ENCODE measurements around the gene IQCE. TPM values are rescaled to one million over a fixed set of nuclear protein-coding genes. Genes with fewer than 3 reads are reported as not detected.

The IQCE gene
- total RNA-seq, 1 experiment from 2014 or later = 23.1 TPM

DNA sequence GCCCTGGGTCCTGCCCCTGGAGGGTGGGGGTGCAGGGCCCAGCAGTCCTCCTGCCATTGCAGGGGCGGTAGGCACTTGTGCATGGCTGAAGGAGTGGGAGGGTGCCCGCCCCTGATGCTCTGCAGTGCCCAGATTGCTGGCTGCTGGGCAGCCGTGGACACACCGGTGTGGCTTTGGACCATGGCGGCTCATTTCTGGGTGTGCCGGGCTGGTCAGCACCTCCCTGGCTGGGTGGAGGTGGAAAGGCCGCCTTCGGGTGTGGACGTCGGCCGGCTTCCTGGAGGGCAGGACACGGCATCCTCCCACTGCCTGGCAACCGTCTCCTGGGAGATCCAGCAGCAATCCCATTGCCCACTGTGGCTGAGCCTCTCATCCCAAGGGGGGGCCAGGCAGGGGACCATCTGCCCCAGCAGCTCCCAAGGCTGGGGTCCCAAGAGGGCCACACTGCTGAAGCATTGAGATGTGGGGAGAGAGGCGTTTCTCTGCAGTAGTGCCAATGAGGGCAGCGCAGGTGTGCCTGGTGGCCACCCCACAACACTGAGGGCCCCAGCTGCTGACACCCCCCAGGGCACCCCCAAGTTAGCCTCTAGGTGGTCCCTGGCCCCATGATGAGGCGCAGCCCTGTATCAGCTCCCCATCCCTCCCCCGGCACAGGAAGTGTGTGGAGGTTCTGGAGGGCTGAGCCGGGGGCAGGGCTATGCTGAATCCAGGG lies 85.9 kb downstream of the IQCE start:
- no peak for DNase-seq (ENCODE audit: low spot score)

DNA sequence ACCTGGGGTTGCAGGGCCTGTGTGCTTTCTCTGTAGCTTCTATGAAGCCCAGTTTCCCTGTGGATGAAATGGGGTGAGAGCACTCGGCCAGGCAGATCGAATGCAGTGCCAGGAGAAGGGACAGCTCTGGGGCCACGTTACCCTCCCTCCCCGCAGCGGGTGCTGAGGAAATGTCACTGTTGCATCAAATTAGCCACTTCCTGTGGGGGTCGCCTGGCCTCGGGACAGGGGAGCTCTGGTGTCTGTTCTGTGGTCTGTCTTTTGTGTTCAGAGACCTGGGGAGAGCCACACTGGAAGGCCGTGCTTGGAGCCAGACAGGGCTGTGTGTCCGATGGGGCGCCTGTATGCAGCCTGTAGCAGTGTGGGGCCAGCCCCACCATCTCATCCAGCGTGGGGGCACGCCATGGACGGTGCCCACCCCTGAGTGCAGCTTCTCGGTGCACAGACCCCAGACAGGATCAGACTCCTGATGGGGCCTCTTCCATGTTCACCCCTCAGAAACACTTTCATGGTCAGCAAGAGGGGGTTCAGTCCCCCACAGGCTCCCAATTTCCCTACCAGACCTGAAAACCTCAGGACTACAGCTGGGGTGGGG lies 86.6 kb downstream of the IQCE start:
- DNase-seq (ENCODE audit: low spot score) = no peak

DNA sequence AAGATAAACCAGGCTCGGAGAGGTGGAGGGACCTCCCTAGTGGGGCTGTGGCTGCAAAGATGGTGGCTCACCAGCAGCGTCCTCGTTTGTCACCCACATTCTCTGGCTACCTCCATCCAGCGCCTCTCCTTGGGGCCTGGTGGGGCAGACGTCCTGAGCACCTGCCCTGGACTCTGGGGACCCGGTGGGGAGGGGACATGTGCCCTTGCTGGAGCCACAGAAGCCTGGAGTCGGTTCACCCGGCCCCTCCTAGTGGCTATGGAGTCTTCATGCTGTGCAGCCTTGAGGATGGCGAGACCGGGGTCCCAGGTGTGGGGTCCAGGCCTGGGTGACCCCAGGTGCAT lies 87.5 kb downstream of the IQCE start:
- DNase-seq (ENCODE audit: low spot score) = no peak

DNA sequence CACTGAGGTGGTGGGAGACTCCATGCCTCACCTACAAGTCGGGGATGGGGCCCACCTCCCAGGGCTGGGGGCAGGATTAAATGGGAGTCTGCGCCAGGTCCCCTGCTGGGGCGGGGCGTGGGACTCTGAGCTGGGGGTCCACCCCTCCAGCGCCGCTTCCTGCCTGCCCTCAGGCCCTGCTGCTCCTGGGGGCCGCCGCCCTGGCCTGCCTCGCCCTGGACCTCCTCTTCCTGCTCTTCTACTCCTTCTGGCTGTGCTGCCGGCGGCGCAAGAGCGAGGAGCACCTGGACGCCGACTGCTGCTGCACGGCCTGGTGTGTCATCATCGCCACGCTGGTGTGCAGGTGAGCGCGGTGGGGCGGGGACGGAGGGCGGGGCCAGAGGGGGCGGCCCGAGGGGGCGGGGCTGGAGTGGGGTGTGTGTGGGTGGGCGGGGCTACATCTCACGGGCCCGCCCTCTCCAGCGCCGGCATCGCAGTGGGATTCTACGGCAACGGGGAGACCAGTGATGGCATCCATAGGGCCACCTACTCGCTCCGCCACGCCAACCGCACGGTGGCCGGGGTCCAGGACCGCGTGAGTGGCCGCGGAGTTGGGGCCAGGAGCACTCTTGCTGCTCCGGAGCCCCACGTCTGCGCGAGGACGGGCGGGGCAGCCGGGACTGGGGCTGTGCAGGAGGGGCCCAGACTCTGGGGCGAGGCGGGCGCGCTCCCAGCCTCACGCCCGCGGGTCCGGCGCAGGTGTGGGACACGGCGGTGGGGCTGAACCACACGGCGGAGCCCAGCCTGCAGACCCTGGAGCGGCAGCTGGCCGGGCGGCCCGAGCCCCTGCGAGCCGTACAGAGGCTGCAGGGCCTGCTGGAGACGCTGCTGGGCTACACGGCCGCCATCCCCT lies 88.1 kb downstream of the IQCE start:
- DNase-seq (ENCODE audit: low spot score) = no peak

DNA sequence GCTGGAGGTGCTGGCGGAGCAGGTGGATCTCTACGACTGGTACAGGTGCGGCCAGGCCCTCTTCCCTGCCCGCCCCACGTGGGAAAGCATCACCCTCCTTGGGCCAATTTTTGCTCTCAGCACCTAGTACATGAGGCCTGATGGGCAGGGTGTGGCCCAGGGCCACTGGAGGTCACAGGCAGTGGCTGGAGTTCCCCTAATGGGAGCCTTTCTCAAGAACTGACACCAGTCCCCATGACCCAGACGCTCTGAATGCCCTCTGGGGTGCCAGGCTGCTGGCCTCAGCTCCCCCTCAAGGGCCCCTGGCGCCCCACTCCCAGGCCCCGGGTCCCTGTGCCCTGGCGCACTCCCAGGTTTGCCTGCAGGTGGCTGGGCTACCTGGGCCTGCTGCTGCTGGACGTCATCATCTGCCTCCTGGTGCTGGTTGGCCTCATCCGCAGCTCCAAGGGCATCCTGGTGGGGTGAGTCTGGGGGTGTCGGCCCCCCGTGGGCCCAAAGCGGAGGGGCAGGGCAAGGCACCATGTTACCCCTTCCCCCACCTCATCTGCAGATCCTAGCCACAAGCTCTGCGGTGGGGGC lies 88.9 kb downstream of the IQCE start:
- no peak for DNase-seq (ENCODE audit: low spot score)

DNA sequence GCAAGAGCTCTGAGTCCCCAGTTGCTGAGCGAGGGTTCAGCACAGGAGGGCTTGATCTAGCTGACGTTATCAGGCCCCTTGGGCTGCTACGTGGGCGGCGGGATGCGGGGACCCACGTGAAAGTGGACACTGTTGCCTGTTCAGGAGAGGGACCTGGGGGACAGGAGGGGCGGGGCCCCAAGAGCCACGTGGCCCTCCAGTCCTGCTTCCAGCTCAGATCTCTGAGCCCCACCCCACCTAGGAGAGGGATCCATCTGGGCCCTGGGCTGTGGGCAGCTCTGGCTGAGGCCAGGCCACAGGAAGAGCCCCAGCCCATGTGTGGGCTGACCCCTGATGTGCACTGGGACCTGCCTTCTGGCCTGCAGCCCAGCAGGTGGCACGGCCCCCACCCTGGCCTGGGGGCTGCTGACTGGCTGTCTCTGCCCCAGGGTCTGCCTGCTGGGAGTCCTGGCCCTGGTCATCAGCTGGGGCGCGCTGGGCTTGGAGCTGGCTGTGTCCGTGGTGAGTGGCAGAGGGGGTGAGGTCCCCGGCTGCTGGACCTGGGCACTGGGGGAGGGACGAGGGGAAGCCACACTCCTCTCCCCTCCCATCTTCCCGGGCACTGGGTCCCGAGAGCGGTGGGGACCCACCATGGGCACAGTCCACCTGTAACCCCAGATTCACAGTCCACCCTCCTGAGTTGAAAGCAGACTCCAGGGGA lies 90.5 kb downstream of the IQCE start:
- DNase-seq (ENCODE audit: low spot score) = no peak

DNA sequence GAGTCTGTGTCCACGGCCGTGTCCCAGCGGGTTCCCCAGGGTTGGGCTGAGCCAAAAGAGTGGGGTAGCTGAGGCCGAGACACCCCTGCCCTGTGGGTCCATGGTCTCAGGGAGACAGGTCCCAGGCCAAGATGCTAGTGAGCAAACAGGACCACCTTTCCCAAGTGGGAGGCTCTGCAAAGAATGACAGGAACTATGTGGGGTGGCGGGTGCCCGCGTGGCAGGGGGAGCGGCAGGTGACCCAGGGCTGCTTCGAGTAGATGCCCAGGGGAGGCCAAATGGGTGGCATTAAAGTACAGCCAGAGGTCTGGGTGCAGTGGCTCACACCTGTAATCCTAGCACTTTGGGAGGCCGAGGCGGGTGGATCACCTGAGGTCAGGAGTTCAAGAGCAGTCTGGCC lies 91.2 kb downstream of the IQCE start:
- DNase-seq (ENCODE audit: low spot score) = no peak

DNA sequence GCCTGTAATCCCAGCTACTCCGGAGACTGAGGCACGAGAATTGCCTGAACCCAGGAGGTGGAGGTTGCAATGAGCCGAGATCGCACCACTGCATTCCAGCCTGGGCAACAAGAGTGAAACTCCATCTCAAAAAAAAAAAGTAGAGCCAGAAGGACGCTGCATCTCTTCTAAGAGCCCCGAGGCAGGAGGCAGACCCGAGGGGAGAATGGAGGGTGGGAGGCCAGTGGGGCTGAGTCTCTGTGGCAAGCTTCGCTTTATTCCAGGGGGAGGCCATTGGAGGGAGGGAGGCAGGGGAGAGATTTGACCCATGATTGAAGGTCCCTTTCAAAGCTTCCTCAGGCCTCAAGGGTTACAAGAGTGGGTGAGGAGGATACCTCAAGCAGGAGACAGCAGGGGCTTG lies 91.7 kb downstream of the IQCE start:
- DNase-seq (ENCODE audit: low spot score) = no peak

DNA sequence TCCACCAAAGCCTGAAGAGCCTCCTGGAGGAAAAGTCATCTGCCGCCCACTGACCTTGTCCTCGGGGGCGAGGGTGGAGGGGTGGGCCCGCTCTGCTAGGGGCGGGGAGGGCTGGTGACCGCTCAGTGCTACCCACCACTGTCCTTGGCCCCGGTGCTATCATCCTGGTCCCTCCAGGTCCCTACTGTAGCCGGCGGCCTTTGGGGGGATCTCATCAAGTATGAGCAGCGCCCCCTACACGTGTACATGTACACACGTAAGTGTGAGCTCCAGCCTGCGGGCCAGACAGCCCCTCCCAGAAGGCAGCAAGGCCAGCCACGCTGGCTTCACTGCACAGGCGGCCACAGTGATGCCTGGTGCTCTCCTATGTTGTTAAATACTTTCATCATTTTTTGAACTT lies 92.6 kb downstream of the IQCE start:
- DNase-seq (ENCODE audit: low spot score) = no peak

DNA sequence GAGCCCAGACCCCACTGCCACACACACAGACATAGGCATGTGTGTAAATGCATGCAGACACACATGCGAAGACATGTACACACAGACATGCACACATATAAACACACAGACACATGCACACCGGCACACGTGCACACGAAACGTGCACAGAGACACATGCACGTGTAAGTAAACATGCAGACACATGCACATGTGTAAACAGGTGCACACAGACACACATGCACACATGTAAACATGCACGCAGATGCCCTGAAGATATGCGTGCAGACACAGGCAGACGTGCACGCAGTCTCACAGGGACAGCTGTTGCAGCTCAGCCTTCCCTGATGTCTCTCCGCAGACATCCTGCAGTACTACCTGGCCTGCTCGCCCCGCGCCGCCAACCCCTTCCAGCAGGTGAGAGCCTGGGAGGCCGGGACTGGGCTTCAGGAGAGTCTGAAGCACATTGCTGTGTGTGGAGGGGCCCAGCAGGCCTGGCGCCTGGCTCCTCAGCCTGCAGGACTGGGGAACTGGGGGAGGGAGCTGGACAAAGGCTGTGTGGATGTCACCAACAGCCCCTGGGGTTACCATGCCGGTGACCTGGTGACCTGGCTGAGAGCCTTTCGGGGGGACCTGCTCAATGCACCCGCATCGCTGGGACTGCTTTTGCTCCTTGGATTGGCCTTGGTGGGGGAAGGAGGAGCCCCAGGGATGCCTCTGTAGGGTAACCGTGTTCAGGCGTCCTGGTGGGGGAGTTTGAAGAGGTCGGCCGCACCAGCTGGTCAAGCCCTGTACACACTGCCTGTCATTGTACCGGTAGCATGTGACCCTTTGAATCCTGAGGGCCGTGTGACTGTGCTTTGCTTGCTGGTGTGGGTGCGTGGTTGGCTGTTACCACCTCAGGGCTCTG lies 93.3 kb downstream of the IQCE start:
- DNase-seq (ENCODE audit: low spot score) = no peak

DNA sequence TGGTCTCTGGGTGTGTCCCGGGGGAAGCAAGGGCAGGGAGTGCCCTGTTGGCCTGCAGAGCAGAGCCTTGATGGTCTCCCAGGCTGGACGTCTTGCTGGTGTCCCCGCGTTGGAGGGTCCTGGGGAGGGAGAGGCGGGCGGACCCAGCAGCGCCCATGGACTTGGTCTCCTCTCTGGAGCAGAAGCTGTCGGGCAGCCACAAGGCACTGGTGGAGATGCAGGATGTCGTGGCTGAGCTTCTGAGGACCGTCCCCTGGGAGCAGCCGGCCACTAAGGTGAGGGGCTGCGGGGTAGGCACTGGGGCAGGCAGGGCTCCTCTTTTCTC lies 93.9 kb downstream of the IQCE start:
- DNase-seq (ENCODE audit: low spot score) = no peak

DNA sequence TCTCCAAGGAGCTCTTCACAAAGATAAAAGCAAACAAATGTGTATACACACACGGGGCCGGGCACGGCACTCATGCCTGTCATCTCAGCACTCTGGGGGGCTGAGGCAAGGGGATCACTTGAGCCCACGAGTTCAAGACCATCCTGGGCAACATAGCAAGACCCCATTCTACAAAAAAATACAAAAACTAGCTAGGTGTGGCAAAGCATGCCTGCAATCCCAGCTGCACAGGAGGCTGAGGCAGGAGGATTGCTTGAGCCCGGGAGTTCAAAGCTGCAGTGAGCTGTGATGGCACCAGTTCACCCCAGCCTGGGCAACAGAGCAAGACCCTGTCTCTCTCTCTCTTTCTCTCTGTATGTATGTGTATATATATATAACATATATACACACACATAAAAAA lies 95.3 kb downstream of the IQCE start:
- DNase-seq (ENCODE audit: low spot score) = no peak

DNA sequence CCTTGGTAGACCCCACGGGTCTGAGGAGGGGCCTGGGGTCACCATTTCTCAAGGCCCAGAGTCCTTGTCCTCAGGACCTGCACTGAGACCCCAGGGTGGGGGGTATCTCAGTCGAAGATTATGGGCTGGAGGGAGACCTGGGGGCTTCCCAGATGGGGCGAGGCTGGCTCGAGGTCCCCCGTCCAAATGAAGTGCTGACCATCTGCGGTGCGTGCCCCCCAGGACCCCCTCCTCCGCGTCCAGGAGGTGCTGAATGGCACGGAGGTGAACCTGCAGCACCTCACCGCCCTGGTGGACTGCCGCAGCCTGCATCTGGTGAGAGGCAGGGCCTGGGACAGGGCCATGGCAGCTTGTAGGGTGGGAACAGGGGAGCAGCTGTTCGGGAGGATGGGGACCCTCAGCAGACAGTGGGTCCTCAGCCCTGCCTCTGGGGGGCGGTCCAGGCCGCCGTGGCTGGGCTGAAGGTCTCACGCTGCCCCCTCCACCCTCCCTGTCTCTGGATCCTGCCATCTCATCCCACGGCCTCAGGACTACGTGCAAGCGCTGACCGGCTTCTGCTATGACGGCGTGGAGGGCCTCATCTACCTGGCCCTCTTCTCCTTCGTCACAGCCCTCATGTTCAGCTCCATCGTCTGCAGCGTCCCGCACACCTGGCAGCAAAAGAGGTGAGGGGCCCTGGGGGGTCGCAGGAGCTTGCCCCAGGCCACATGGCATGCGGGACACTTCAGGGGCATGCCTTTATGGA lies 97.3 kb downstream of the IQCE start:
- no peak for DNase-seq (ENCODE audit: low spot score)

DNA sequence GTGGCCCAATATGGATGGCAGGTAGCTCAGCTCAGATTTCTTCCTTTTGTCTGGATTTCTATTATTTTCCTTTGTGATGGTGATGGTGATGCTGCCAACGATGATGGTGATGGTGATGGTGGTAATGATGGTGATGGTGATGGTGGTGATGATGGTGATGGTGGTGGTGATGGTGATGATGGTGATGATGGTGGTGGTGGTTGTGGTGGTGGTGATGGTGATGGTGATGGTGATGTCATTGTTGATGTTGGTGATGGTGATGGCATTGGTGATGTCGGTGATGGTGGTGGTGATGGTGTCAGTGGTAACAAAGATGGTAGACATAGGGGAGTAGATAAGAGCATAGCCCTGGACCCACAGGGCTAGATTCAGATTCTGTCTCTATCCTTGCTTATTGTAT lies 98.4 kb downstream of the IQCE start:
- DNase-seq (ENCODE audit: low spot score) = no peak

DNA sequence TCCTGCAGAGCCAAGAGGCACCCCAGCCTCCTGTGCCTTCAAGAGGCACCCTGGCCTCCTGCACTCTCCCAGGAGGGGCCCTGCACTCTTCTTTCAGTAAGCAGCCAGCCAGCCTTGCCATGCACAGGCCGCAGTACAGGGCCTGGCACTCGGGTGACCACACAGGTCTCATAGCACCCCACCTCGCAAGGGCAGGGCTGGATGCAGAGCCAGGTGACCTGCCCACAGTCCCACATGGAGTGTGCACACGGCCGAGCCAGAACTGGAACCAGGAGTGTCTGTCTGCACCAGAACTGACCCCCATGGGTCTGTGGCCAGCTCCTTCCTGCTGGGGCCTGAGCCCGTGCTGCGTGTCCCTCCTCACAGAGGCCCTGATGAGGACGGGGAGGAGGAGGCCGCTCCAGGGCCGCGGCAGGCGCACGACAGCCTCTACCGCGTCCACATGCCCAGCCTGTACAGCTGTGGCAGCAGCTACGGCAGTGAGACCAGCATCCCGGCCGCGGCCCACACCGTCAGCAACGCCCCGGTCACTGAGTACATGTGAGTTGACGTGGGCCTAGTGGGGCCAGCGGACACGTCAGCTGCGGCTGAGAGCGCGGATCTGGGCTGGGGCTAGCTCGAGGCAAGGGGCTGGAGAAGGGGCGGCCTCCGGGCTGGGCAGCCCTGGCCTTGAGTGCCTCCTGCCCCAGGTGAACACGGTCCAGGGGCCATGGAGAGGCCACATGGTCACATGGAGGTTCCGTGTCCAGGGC lies 99.3 kb downstream of the IQCE start:
- DNase-seq (ENCODE audit: low spot score) = no peak

DNA sequence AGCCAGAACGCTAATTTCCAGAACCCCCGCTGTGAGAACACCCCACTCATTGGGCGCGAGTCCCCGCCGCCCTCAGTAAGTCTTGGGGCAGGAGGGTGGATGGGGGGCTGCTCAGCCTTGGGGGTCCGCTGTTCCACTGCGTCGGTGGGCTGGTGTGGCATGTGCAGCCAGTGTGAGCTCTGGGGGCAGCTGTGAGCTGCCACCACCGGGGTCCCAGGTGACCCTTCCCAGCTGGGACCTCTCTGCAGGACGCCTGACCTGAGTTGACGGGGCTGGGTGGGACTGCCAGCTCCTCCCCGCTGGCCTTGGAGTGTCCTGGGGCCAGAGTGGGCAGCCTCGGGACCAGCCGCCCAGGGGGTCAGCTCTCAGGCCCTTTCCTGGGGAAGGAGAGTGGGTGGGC lies 100.2 kb downstream of the IQCE start:
- DNase-seq (ENCODE audit: low spot score) = no peak

DNA sequence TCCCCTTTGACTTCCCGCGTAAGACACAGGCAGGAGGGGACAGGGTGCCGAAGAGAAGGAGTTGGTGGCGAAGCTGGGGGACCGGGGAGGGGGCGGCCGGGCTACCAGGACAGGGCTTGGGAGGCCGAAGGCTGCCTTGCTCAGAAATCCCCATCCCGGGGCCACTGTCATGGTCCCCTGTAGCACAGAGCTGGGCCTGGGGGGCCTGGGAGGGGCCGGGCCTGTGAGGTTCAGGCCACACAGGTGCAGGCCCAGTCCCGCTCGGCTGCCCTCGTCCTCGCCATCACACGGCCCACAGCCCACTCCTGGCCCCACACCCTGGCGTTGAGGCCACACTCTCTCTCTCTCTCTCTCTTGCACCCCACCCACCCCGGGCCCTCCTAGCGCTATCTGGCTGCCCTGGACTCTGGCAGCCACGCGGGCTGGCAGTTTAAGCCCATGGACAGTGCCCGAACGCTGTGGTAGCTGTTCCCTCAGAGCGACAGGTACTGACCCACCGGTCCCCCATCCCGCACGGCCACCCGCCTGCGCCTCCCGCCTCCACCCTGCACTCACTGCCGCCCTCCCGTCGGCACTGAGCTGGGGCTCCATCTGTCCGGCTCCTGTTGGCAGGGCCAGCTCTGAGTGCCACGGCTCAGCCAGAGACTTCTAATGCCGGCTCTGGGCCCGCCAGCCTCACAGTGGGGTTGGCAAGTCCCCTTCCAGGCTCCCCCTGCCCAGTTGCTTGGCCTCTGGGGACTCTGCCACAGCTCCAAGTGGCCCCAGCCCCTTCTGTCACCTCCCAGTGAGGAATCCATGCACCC lies 101.0 kb downstream of the IQCE start:
- DNase-seq (ENCODE audit: low spot score) = no peak

DNA sequence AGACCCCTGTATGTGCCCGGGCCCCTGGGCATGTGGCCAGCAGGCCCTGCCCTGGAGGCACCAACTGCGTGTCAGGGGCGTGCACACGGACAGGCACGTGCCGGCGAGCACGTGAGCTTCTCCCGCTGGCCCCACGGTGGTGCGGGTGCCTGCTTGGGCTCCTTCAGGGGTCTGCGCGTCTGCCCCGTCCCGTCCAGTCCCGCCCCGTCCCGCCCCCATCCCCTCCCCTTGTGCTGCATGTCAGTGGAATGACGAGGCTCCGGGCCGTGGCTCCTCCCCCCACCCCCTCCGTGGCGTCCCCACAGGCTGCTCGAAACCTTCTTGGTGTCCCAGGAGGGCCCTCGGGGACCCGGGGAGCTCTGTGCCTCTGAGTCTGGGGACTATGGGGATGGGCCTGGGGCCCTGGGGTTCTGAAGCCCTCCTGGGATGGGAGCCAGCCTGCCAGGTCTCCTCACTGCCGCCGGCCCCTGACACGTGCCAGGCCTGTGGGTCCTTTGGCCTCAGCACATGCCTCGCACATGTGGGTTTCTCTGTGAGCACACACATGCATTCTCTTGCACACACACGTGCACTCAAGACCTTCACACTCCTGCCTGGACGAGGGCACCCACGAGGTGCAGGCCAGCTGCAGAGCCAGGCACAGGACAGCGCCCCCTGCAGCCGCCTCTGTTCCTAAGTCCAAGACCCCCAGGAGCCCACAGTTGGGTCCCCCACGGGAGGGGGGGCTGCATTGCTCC lies 101.7 kb downstream of the IQCE start:
- DNase-seq (ENCODE audit: low spot score) = no peak

Data from HT-29 (cell line).